Calu3 (cell line): ENCODE measurements around the gene AJAP1. TPM values are rescaled to one million over a fixed set of nuclear protein-coding genes. Genes with fewer than 3 reads are reported as not detected.

Source experiments
- BruUV-seq: library from RNA; stranded (reverse); fragments of 400-500 nt; replicated peaks from 2 replicates; lab custom pipeline; 2021; lab: Mats Ljungman, UMichigan
- CTCF ChIA-PET: fragments of 300-600 bp; sonication (Branson Sonifier 250); formaldehyde crosslinking; loops from one replicate; lab custom pipeline; 2022; ENCODE audit warnings: antibody characterized with exemption; lab: Charles Lee
- DNase-seq: peaks from one replicate; pipeline ENCODE4 v3.0.0; 2022
- H3K27ac Mint-ChIP-seq: one replicate; pipeline ENCODE4 v1.8.0; 2022; ENCODE audit warnings: mixed read lengths; ENCODE audit not compliant: unreplicated experiment
- H3K27me3 Mint-ChIP-seq: one replicate; pipeline ENCODE4 v1.8.0; 2022; ENCODE audit warnings: mixed read lengths; ENCODE audit not compliant: unreplicated experiment
- H3K36me3 Mint-ChIP-seq: one replicate; pipeline ENCODE4 v1.8.0; 2022; ENCODE audit warnings: mild to moderate bottlenecking, moderate library complexity, mixed read lengths; ENCODE audit not compliant: insufficient read depth, unreplicated experiment
- H3K4me1 Mint-ChIP-seq: one replicate; pipeline ENCODE4 v1.8.0; 2022; ENCODE audit warnings: mild to moderate bottlenecking, low read depth, mixed read lengths; ENCODE audit not compliant: unreplicated experiment
- H3K4me3 Mint-ChIP-seq: one replicate; pipeline ENCODE4 v1.8.0; 2022; ENCODE audit warnings: mild to moderate bottlenecking, low read depth, moderate library complexity, mixed read lengths; ENCODE audit not compliant: unreplicated experiment
- H3K9me3 Mint-ChIP-seq: one replicate; pipeline ENCODE4 v1.8.0; 2022; ENCODE audit warnings: low read depth, mixed read lengths; ENCODE audit not compliant: unreplicated experiment
- CTCF ChIP-seq: fragments of 200-600 bp; IDR thresholded peaks from one replicate; pipeline ENCODE4 v1.8.0; 2022; ENCODE audit warnings: antibody characterized with exemption; ENCODE audit not compliant: unreplicated experiment
- intact Hi-C: fragments of 100-400 bp; cut with micrococcal nuclease; formaldehyde crosslinking; loops from one replicate; pipeline ENCODE4 v1.10.0; 2022; ENCODE audit not compliant: unreplicated experiment
- total RNA-seq: library from RNA; stranded (reverse); gene quantifications from 2 replicates; pipeline ENCODE4 v1.2.3, GENCODE V29; 2022

AJAP1 gene
- total RNA-seq, 1 experiment from 2014 or later, result not detected

- no peak for TF ChIP-seq CTCF
- CTCF ChIA-PET, result no interaction called here
- H3K4me3 Mint-ChIP-seq, result no peak overlapping the region
- H3K36me3 Mint-ChIP-seq, result no peaks in the 10 kb centered on the region
- no peaks in the 10 kb centered on the region for H3K27me3 Mint-ChIP-seq
- no peaks in the 10 kb centered on the region for H3K4me1 Mint-ChIP-seq
- intact Hi-C loops, result no loop called here
- peaks cover 3% of the 10 kb centered on the region for H3K9me3 Mint-ChIP-seq
- no TSS peak for BruUV-seq
- DNase-seq, result no peak
- H3K27ac Mint-ChIP-seq, result no peak overlapping the region
Observed at GRCh38 chr1:4697801-4698200, 43.4 kb downstream of the AJAP1 start.

GRCh38 chr1:4698911-4699310, 44.5 kb downstream of the AJAP1 start:
- intact Hi-C loops, result no loop called here
- Mint-ChIP-seq H3K27me3 (no peaks in the 10 kb centered on the region), H3K9me3 (peaks cover 3% of the 10 kb centered on the region), H3K4me3 (no peak overlapping the region), H3K4me1 (no peaks in the 10 kb centered on the region), H3K27ac (no peak overlapping the region), H3K36me3 (no peaks in the 10 kb centered on the region)
- BruUV-seq, result no TSS peak
- CTCF ChIA-PET, result no interaction called here
- TF ChIP-seq CTCF, result no peak
- no peak for DNase-seq

GRCh38 chr1:4699376-4700301, 45.2 kb downstream of the AJAP1 start:
- Mint-ChIP-seq H3K36me3 (no peaks in the 10 kb centered on the region), H3K27ac (no peak overlapping the region), H3K9me3 (peaks cover 3% of the 10 kb centered on the region), H3K4me1 (no peaks in the 10 kb centered on the region), H3K4me3 (no peak overlapping the region), H3K27me3 (no peaks in the 10 kb centered on the region)
- no peak for TF ChIP-seq CTCF
- no peak for DNase-seq
- BruUV-seq, result no TSS peak
- CTCF ChIA-PET, result no interaction called here
- intact Hi-C loops, result no loop called here

GRCh38 chr1:4700801-4701200, 46.4 kb downstream of the AJAP1 start:
- Mint-ChIP-seq H3K36me3 (no peaks in the 10 kb centered on the region), H3K27me3 (no peaks in the 10 kb centered on the region), H3K27ac (no peak overlapping the region), H3K9me3 (peaks cover 3% of the 10 kb centered on the region), H3K4me3 (no peak overlapping the region), H3K4me1 (no peaks in the 10 kb centered on the region)
- no peak for DNase-seq
- no TSS peak for BruUV-seq
- intact Hi-C loops, result no loop called here
- CTCF ChIA-PET, result no interaction called here
- no peak for TF ChIP-seq CTCF
